Right cardiac atrium (tissue), 5 donors: ENCODE data around the gene POC1A. TPM values are rescaled to one million over a fixed set of nuclear protein-coding genes. Genes with fewer than 3 reads are reported as not detected.

ENCODE experiments used
- ATAC-seq, 2 donors: fragments of 200-7000 bp; cut with Tn5 transposase; one replicate each; pipeline versions ENCODE4 v1.8.0 to v1.9.1; 2020; ENCODE audit warnings: moderate library complexity in 2 of 2, mild to moderate bottlenecking in 1 of 2
- DNase-seq, 3 donors: peaks; one replicate each; pipeline ENCODE4 v3.0.0-alpha.2; 2020
- H3K27ac ChIP-seq: one replicate; pipeline ENCODE4 v1.5.1; 2013; ENCODE audit warnings: mild to moderate bottlenecking, low read length, control low read depth, moderate library complexity
- H3K27me3 ChIP-seq: one replicate; pipeline ENCODE4 v1.6.1; 2013; ENCODE audit not compliant: control insufficient read depth, insufficient read depth
- H3K4me1 ChIP-seq: one replicate; pipeline ENCODE4 v1.6.1; 2013; ENCODE audit warnings: low read length; ENCODE audit not compliant: control insufficient read depth, insufficient read depth
- H3K4me3 ChIP-seq: one replicate; pipeline ENCODE4 v1.5.1; 2013; ENCODE audit warnings: low read length, control low read depth
- H3K9me3 ChIP-seq: one replicate; pipeline ENCODE4 v1.6.1; 2013; ENCODE audit warnings: low read length; ENCODE audit not compliant: control insufficient read depth
- WGBS: extraction: QIAGEN DNeasy Blood & Tissue Kit; methylation state at CpG from one replicate; pipeline ENCODE4 v1.1.7; 2013; 5-methylcytosine and 5-hydroxymethylcytosine counted together
- intact Hi-C, 4 donors: fragments of 100-400 bp; cut with DNase I; formaldehyde crosslinking; loops; one replicate each; pipeline versions ENCODE4 v1.11.0 to v1.14.0; 2022 to 2023
- polyA plus RNA-seq: library from polyadenylated mRNA; stranded (reverse); fragments of 200-250 nt; gene quantifications from one replicate; pipeline ENCODE4 v1.2.3, GENCODE V29; 2013
- total RNA-seq, 4 donors: library from RNA; stranded (reverse); fragmentation: NEBNext Ultra II Directional; extraction: Animal tissue kit (Norgen Biotek cat#: 25700); gene quantifications; one replicate each; pipeline ENCODE4 v1.2.1, GENCODE V29; 2021
- donor health status: healthy with polysubstance abuse.
- donor health status: DM: no; HTN: yes; CAD: no.
- donor health status: DM: no; HTN: no; CAD: no.
- donor health status: DM: no; HTN: yes; CAD: no; lungs with severe emphysema.
- donor health status: DM: yes; HTN: yes; CAD: no.

Gene POC1A
- total and polyA plus RNA-seq, 5 donors: 0.75 to 1.4 (median 1.2) TPM

DNA sequence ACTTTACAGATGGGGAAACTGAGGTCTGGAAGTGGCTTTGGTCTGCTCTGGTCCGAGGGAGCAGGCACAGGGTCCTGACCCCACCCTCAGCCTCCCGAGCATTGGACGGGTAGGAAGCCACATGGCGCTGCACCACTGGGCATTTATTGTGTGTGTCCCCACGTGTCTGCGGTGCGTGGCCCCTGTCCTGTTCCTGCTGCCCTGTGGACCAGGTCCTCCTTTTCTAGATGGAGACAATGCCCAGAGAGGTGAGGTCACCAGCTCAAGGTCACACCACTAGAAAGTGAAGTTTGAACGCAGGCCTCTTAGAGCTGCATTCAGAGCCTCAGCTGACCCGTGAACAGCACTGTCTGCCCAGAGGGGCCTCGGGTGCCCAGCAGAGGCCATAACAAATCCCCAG, 124.7 kb downstream of the POC1A start:
- ATAC-seq: no peak
- H3K27me3 ChIP-seq: no peaks in the 10 kb centered on the region
- peak in 1 of 3 donors; percentile 38 for DNase-seq
- WGBS: 86% methylated on average over 10 of the region's 10 CpGs
- intact Hi-C loops: no loop called here
- H3K4me3 ChIP-seq: no peak overlapping the region
- peaks cover 16% of the 10 kb centered on the region for H3K4me1 ChIP-seq
- H3K27ac ChIP-seq: peak overlapping the region; percentile 25
- no peaks in the 10 kb centered on the region for H3K9me3 ChIP-seq

DNA sequence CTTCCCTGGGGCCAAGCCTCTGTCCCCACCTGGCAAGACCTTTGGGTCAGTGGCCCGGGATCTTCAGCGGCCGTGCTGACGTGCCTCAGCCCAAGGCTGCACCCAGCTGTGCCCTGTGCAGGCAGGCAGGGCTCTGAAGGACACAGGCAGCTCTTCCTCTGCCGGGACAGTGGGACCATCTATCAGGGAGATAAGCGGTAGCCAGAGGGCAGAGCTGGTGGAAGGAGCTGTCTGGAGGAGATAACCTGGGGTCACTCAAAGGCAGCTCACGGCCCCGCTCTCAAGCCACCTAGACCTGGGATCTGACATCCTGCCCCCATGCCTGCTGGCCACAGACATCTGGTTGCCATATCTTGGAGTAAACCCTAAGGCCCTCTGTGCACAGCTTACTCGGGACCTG, 125.2 kb downstream of the POC1A start:
- intact Hi-C loops: no loop called here
- Histone ChIP-seq H3K4me3 (no peak overlapping the region), H3K27ac (peak overlapping the region; percentile 81), H3K9me3 (no peaks in the 10 kb centered on the region), H3K27me3 (no peaks in the 10 kb centered on the region), H3K4me1 (peaks cover 16% of the 10 kb centered on the region)
- ATAC-seq: peak; percentile 25 to 32
- 49% methylated on average over 9 of the region's 9 CpGs for WGBS
- DNase-seq: peak in 1 of 3 donors; percentile 52

DNA sequence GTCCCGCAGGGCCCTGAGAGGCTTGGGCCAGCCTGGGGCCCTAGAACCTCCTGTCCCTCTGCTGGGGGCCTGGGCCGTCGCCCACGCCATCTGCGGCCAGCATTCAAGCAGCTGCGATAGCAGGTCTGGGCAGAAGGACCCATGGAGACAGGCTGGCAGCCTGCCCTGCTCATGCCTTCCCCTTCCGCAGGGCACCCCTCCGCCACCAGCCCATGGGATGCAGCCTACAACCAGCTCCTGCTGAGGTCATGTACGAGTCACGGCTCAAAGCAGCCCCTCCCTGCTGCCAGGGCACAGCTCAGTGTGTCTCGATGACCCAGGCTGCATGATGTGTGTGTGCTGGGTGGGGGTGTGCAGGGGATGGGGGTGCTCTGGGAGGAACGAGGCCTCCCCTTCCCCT, 125.7 kb downstream of the POC1A start:
- Histone ChIP-seq H3K4me3 (no peak overlapping the region), H3K4me1 (peaks cover 18% of the 10 kb centered on the region), H3K27me3 (no peaks in the 10 kb centered on the region), H3K9me3 (no peaks in the 10 kb centered on the region), H3K27ac (peak overlapping the region; percentile 81)
- ATAC-seq: peak; percentile 67 to 78
- DNase-seq: peak; percentile 74 to 91 (median 90)
- intact Hi-C loops: no loop called here
- WGBS: 62% methylated on average over 12 of the region's 12 CpGs

DNA sequence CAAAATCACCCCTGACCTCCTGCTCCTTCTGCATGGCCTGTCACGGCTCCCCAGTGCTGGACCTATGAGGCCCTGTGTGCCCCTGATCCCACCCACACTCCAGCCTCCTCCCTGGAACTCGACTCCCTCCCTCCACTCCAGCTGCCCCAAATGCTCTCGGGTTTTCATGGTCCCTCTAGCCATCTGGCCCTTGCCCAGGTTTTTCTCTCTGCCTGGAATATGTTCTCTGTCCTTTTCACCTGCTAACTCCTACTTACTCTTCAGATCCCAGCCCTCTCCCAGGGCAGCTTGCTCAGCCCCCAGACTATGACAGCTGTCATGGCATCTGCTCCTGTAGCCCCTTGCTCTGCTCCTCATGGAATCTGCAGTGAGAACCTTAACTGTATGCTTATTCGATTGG, 128.2 kb downstream of the POC1A start:
- Histone ChIP-seq H3K27me3 (no peaks in the 10 kb centered on the region), H3K9me3 (no peaks in the 10 kb centered on the region), H3K27ac (peak overlapping the region; percentile 40), H3K4me3 (no peak overlapping the region), H3K4me1 (peaks cover 37% of the 10 kb centered on the region)
- WGBS: 42% methylated on average over 4 of the region's 4 CpGs
- intact Hi-C loops: no loop called here
- ATAC-seq: no peak
- DNase-seq: peak in 1 of 3 donors; percentile 57

DNA sequence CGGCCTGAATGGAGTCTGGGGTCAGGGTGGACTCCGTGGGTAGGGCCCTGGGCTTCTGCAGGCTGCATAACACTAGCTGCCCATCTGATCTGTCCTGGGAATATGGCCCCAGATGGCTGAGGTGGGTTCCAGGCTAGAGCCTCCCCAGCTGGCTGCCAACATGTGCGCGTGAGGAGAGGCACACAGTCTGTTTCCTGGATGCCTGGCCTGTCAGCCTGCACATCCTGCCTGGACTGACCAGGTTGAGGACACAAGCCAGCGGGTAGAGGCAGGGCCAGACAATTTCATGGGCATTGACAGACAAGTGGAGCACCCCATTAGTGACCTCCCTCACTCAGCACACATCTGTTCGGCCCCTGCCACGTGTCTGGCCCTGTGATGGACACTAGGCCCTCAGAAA, 128.8 kb downstream of the POC1A start:
- intact Hi-C loops: no loop called here
- DNase-seq (peak in 1 of 3 donors; percentile 63), ATAC-seq (no peak)

More for the DNA sequence above, 128.8 kb downstream of the POC1A start:
- Histone ChIP-seq H3K4me1 (peaks cover 41% of the 10 kb centered on the region), H3K27ac (peak overlapping the region; percentile 40), H3K27me3 (no peaks in the 10 kb centered on the region), H3K9me3 (no peaks in the 10 kb centered on the region), H3K4me3 (no peak overlapping the region)
- WGBS: 61% methylated on average over 7 of the region's 7 CpGs

Other genes with a start within 250 kb of the POC1A start
- gene RRP9, start 212.5 kb downstream of the POC1A start, total RNA-seq: 10 to 100 TPM in 1 of 4 donors, 1 to 10 TPM in 3; 7.0 to 13.9 (median 9.1) TPM
- 9.4 TPM for gene RRP9, start 212.5 kb downstream of the POC1A start, polyA plus RNA-seq
- gene PARP3, start 212.1 kb downstream of the POC1A start, total RNA-seq: 10 to 100 TPM; 11.6 to 17.4 (median 12.7) TPM
- 10.3 TPM for gene PARP3, start 212.1 kb downstream of the POC1A start, polyA plus RNA-seq
- gene GPR62, start 199.0 kb downstream of the POC1A start, total RNA-seq: 1 to 10 TPM in 1 of 4 donors, under 1 TPM in 3; 0.19 to 1.5 (median 0.54) TPM
- gene GPR62, start 199.0 kb downstream of the POC1A start, polyA plus RNA-seq: 0.34 TPM
- gene PCBP4, start 187.0 kb downstream of the POC1A start, total RNA-seq: 10 to 100 TPM; 62.2 to 81.7 (median 67.9) TPM
- gene PCBP4, start 187.0 kb downstream of the POC1A start, polyA plus RNA-seq: 88.1 TPM
- gene ABHD14B, start 180.4 kb downstream of the POC1A start, total RNA-seq: 10 to 100 TPM; 14.8 to 23.3 (median 18.5) TPM
- 22.7 TPM for gene ABHD14B, start 180.4 kb downstream of the POC1A start, polyA plus RNA-seq
- gene ABHD14A, start 179.4 kb downstream of the POC1A start, total RNA-seq: 10 to 100 TPM; 19.9 to 25.9 (median 23.2) TPM
- gene ABHD14A, start 179.4 kb downstream of the POC1A start, polyA plus RNA-seq: 43.3 TPM
- gene ACY1, start 170.9 kb downstream of the POC1A start, total RNA-seq: 10 to 100 TPM; 18.4 to 27.2 (median 20.6) TPM
- 19.6 TPM for gene ACY1, start 170.9 kb downstream of the POC1A start, polyA plus RNA-seq
- gene RPL29, start 158.5 kb downstream of the POC1A start, total RNA-seq: 100 to 1,000 TPM; 548 to 675 (median 643) TPM
- 1,285 TPM for gene RPL29, start 158.5 kb downstream of the POC1A start, polyA plus RNA-seq
- 10 to 100 TPM; 27.2 to 39.9 (median 36.2) TPM for gene DUSP7, start 97.9 kb downstream of the POC1A start, total RNA-seq
- 18.1 TPM for gene DUSP7, start 97.9 kb downstream of the POC1A start, polyA plus RNA-seq
- 100 to 1,000 TPM in 3 of 4 donors, 10 to 100 TPM in 1; 95.7 to 123 (median 110) TPM for gene ALAS1, start 43.7 kb upstream of the POC1A start, total RNA-seq
- gene ALAS1, start 43.7 kb upstream of the POC1A start, polyA plus RNA-seq: 119 TPM
- gene TLR9, start 71.2 kb upstream of the POC1A start, total RNA-seq: under 1 TPM; 0.09 to 0.24 (median 0.20) TPM
- 0.05 TPM for gene TLR9, start 71.2 kb upstream of the POC1A start, polyA plus RNA-seq
- gene TWF2, start 84.7 kb upstream of the POC1A start, total RNA-seq: 10 to 100 TPM; 32.0 to 70.0 (median 45.0) TPM
- gene TWF2, start 84.7 kb upstream of the POC1A start, polyA plus RNA-seq: 56.5 TPM
- gene PPM1M, start 91.3 kb upstream of the POC1A start, total RNA-seq: 10 to 100 TPM; 11.3 to 16.3 (median 14.7) TPM
- 9.5 TPM for gene PPM1M, start 91.3 kb upstream of the POC1A start, polyA plus RNA-seq
- gene WDR82, start 124.2 kb upstream of the POC1A start, total RNA-seq: 10 to 100 TPM; 61.0 to 65.5 (median 63.2) TPM
- 36.9 TPM for gene WDR82, start 124.2 kb upstream of the POC1A start, polyA plus RNA-seq
- gene GLYCTK, start 133.4 kb upstream of the POC1A start, total RNA-seq: 1 to 10 TPM; 4.2 to 7.5 (median 6.3) TPM
- 8.1 TPM for gene GLYCTK, start 133.4 kb upstream of the POC1A start, polyA plus RNA-seq
- gene DNAH1, start 161.9 kb upstream of the POC1A start, total RNA-seq: 1 to 10 TPM; 3.0 to 4.0 (median 3.7) TPM
- 2.6 TPM for gene DNAH1, start 161.9 kb upstream of the POC1A start, polyA plus RNA-seq